SK-N-SH treated with all-trans-retinoic acid at 6 μM for 48 hours (cell line): Measurements from ENCODE around the gene PTPRN2.
"Not testable (repeated sequence)": the region's sequence is repeated elsewhere in the genome, so short reads cannot be mapped to it uniquely, and the experiment has no call there.

ENCODE experiments used
- ATAC-seq: fragments of 200-7000 bp; cut with Tn5 transposase; 3 replicates; pipeline ENCODE4 v1.9.1; 2020; ENCODE audit warnings: mild to moderate bottlenecking, moderate library complexity
- ARNTL ChIP-seq: fragments of 450-650 bp; formaldehyde crosslinking; IDR thresholded peaks from 2 replicates; pipeline ENCODE4 v1.5.0; 2020; ENCODE audit warnings: low read depth, mild to moderate bottlenecking, moderate library complexity, borderline replicate concordance
- BACH2 ChIP-seq: fragments of 250-450 bp; sonication (Bioruptor Pico); IDR thresholded peaks from 2 replicates; pipeline ENCODE4 v1.9.0; 2021; ENCODE audit warnings: mild to moderate bottlenecking, borderline replicate concordance
- CSDC2 ChIP-seq: fragments of 250-450 bp; sonication (Bioruptor Pico); IDR thresholded peaks from 2 replicates; pipeline ENCODE4 v1.5.0; 2020; ENCODE audit warnings: mild to moderate bottlenecking, moderate library complexity
- ESRRG ChIP-seq: fragments of 250-450 bp; sonication (Bioruptor Pico); IDR thresholded peaks from 2 replicates; pipeline ENCODE4 v1.6.1; 2021; ENCODE audit warnings: mild to moderate bottlenecking
- GLIS3 ChIP-seq: fragments of 250-450 bp; sonication (Bioruptor Pico); IDR thresholded peaks from 2 replicates; pipeline ENCODE4 v1.5.0; 2020; ENCODE audit warnings: mild to moderate bottlenecking, moderate library complexity
- ISL1 ChIP-seq: fragments of 250-450 bp; sonication (Bioruptor Pico); IDR thresholded peaks from 2 replicates; pipeline ENCODE4 v2.1.2; 2022; ENCODE audit warnings: mild to moderate bottlenecking, moderate library complexity
- OSR1 ChIP-seq: fragments of 250-450 bp; sonication (Bioruptor Pico); IDR thresholded peaks from 2 replicates; pipeline ENCODE4 v1.8.0; 2022; ENCODE audit warnings: moderate library complexity, mild to moderate bottlenecking, inconsistent platforms
- PPARA ChIP-seq: fragments of 250-450 bp; sonication (Bioruptor Pico); IDR thresholded peaks from 2 replicates; pipeline ENCODE4 v1.5.0; 2020; ENCODE audit warnings: mild to moderate bottlenecking, borderline replicate concordance
- RARB ChIP-seq: fragments of 250-450 bp; sonication (Bioruptor Pico); IDR thresholded peaks from 2 replicates; pipeline ENCODE4 v1.8.0; 2021; ENCODE audit warnings: mild to moderate bottlenecking, moderate library complexity
- SNAI2 ChIP-seq: fragments of 250-450 bp; sonication (Bioruptor Pico); IDR thresholded peaks from 2 replicates; pipeline ENCODE4 v1.5.0; 2020; ENCODE audit warnings: mild to moderate bottlenecking, moderate library complexity
- TCF4 ChIP-seq: fragments of 250-450 bp; sonication (Bioruptor Pico); IDR thresholded peaks from 2 replicates; pipeline ENCODE4 v1.8.0; 2021; ENCODE audit warnings: mild to moderate bottlenecking, moderate library complexity, borderline replicate concordance
- TOX ChIP-seq: fragments of 250-450 bp; sonication (Bioruptor Pico); IDR thresholded peaks from 2 replicates; pipeline ENCODE4 v1.8.0; 2021; ENCODE audit warnings: mild to moderate bottlenecking, moderate library complexity, borderline replicate concordance
- ZC3H10 ChIP-seq: fragments of 250-450 bp; sonication (Bioruptor Pico); IDR thresholded peaks from 2 replicates; pipeline ENCODE4 v1.5.1; 2021; ENCODE audit warnings: mild to moderate bottlenecking, moderate library complexity
- ZFP3 ChIP-seq: fragments of 250-450 bp; sonication (Bioruptor Pico); IDR thresholded peaks from 2 replicates; pipeline ENCODE4 v1.5.0; 2020; ENCODE audit warnings: mild to moderate bottlenecking, moderate library complexity
- ZFP30 ChIP-seq: fragments of 450-650 bp; formaldehyde crosslinking; IDR thresholded peaks from 2 replicates; pipeline ENCODE4 v1.5.0; 2022; ENCODE audit warnings: mild to moderate bottlenecking, moderate library complexity
- ZNF565 ChIP-seq: fragments of 450-650 bp; formaldehyde crosslinking; conservative IDR thresholded peaks from 2 replicates; pipeline ENCODE4 v1.5.0; 2020; ENCODE audit warnings: low read depth, mild to moderate bottlenecking, moderate library complexity
- ZNF70 ChIP-seq: fragments of 450-650 bp; formaldehyde crosslinking; IDR thresholded peaks from 2 replicates; pipeline ENCODE4 v1.5.0; 2020; ENCODE audit warnings: mild to moderate bottlenecking, moderate library complexity
- ZNF8 ChIP-seq: fragments of 450-650 bp; formaldehyde crosslinking; IDR thresholded peaks from 2 replicates; pipeline ENCODE4 v1.5.0; 2020; ENCODE audit warnings: mild to moderate bottlenecking, moderate library complexity
- TF ChIP-seq, protein P1 (sequence below): fragments of 250-450 bp; sonication (Bioruptor Pico); IDR thresholded peaks from 2 replicates; pipeline ENCODE4 v1.5.1; 2021; ENCODE audit warnings: mild to moderate bottlenecking, moderate library complexity
- TF ChIP-seq, protein P2 (sequence below): fragments of 250-450 bp; sonication (Bioruptor Pico); IDR thresholded peaks from 2 replicates; pipeline ENCODE4 v1.8.0; 2021; ENCODE audit warnings: low read depth, mild to moderate bottlenecking, moderate library complexity, borderline replicate concordance
- TF ChIP-seq, protein P3 (sequence below): fragments of 250-450 bp; sonication (Bioruptor Pico); IDR thresholded peaks from 2 replicates; pipeline ENCODE4 v1.5.0; 2020; ENCODE audit warnings: mild to moderate bottlenecking, moderate library complexity
- TF ChIP-seq, protein P4 (sequence below): fragments of 250-450 bp; sonication (Bioruptor Pico); IDR thresholded peaks from 2 replicates; pipeline ENCODE4 v1.5.1; 2020; ENCODE audit warnings: low read depth, mild to moderate bottlenecking, moderate library complexity

The PTPRN2 gene

DNA sequence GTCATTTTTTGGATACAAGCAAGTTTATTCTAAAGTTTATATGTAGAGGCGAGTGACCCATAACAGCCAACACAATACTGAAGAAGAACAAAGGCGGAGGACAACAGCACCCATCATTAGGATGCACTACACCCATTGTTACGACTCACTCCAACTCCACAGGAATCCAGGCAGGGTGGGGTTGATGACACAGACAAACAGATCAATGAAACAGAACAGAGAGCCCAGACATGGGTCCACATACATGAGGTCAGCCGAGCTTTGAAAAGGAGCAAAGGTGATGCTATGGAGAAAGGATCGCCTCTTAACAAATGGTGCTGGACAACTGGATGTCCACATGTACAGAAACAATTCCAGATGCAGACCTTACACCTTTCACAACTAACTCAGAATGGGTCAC lies 426.4 kb downstream of the PTPRN2 start:
- no peak for ATAC-seq
- no peak for TF ChIP-seq GLIS3 (CRISPR knock-in tag)
- no peak for TF ChIP-seq OSR1 (CRISPR knock-in tag)

DNA sequence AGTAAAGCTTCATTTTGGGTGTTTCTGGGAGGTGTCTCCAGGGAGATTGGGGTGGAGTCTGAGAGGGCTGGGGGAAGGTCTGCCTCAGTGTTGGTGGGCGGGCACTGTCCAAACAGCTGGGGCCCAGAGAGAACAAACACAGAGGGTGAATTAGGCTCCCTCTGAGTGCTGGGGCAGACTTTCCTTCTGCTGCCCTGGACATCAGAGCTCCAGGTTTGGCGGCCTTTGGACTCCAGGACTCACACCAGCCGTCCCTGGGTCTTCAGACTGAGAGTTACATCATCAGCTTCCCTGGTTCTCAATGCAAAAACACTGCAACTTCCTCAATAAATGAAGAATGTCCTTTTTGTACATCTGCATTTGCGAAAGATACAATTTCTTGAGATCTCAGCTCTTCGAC lies 427.4 kb downstream of the PTPRN2 start:
- no peak for TF ChIP-seq TCF4 (CRISPR knock-in tag)
- TF ChIP-seq BACH2 (CRISPR knock-in tag), result no peak
- no peak for TF ChIP-seq ZFP30
- no peak for TF ChIP-seq ISL1 (CRISPR knock-in tag)
- TF ChIP-seq ZNF70 (CRISPR knock-in tag), result no peak
- no peak for TF ChIP-seq ESRRG
- no peak for TF ChIP-seq ARNTL
- TF ChIP-seq SNAI2, result no peak
- no peak for TF ChIP-seq ZC3H10 (CRISPR knock-in tag)
- TF ChIP-seq, protein P1, sequence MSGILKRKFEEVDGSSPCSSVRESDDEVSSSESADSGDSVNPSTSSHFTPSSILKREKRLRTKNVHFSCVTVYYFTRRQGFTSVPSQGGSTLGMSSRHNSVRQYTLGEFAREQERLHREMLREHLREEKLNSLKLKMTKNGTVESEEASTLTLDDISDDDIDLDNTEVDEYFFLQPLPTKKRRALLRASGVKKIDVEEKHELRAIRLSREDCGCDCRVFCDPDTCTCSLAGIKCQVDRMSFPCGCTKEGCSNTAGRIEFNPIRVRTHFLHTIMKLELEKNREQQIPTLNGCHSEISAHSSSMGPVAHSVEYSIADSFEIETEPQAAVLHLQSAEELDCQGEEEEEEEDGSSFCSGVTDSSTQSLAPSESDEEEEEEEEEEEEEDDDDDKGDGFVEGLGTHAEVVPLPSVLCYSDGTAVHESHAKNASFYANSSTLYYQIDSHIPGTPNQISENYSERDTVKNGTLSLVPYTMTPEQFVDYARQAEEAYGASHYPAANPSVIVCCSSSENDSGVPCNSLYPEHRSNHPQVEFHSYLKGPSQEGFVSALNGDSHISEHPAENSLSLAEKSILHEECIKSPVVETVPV, result no peak
- TF ChIP-seq ZFP3 (CRISPR knock-in tag), result no peak
- no peak for TF ChIP-seq ZNF565 (CRISPR knock-in tag)
- no peak for TF ChIP-seq TOX (CRISPR knock-in tag)
- no peak for TF ChIP-seq GLIS3 (CRISPR knock-in tag)
- TF ChIP-seq CSDC2 (CRISPR knock-in tag), result no peak
- TF ChIP-seq ZNF8 (CRISPR knock-in tag), result no peak
- no peak for TF ChIP-seq OSR1 (CRISPR knock-in tag)
- TF ChIP-seq, protein P2, sequence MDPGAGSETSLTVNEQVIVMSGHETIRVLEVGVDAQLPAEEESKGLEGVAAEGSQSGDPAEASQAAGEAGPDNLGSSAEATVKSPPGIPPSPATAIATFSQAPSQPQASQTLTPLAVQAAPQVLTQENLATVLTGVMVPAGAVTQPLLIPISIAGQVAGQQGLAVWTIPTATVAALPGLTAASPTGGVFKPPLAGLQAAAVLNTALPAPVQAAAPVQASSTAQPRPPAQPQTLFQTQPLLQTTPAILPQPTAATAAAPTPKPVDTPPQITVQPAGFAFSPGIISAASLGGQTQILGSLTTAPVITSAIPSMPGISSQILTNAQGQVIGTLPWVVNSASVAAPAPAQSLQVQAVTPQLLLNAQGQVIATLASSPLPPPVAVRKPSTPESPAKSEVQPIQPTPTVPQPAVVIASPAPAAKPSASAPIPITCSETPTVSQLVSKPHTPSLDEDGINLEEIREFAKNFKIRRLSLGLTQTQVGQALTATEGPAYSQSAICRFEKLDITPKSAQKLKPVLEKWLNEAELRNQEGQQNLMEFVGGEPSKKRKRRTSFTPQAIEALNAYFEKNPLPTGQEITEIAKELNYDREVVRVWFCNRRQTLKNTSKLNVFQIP (CRISPR knock-in tag), result no peak
- TF ChIP-seq RARB (CRISPR knock-in tag), result no peak
- TF ChIP-seq, protein P3, sequence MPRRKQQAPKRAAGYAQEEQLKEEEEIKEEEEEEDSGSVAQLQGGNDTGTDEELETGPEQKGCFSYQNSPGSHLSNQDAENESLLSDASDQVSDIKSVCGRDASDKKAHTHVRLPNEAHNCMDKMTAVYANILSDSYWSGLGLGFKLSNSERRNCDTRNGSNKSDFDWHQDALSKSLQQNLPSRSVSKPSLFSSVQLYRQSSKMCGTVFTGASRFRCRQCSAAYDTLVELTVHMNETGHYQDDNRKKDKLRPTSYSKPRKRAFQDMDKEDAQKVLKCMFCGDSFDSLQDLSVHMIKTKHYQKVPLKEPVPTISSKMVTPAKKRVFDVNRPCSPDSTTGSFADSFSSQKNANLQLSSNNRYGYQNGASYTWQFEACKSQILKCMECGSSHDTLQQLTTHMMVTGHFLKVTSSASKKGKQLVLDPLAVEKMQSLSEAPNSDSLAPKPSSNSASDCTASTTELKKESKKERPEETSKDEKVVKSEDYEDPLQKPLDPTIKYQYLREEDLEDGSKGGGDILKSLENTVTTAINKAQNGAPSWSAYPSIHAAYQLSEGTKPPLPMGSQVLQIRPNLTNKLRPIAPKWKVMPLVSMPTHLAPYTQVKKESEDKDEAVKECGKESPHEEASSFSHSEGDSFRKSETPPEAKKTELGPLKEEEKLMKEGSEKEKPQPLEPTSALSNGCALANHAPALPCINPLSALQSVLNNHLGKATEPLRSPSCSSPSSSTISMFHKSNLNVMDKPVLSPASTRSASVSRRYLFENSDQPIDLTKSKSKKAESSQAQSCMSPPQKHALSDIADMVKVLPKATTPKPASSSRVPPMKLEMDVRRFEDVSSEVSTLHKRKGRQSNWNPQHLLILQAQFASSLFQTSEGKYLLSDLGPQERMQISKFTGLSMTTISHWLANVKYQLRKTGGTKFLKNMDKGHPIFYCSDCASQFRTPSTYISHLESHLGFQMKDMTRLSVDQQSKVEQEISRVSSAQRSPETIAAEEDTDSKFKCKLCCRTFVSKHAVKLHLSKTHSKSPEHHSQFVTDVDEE (CRISPR knock-in tag), result no peak
- ATAC-seq, result no peak

DNA sequence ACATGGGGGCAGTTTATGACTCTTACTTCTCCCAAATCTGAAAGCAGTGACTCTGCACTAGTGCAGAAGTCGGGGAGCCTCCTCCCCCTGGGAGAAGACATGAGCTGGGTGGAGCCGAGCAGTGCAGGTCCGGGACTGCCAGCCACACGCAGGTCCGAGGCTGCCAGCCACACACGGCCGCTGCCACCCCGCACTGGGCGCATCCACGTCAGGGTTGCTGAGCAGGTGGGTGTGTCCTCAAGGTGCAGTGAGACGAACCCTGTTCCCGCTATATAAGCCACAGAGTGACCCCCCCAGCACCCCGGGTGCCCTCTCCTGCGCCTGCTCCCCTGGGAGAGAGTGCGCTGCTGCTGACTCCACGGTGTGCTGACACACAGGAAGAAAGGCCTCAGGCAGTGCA lies 430.2 kb downstream of the PTPRN2 start:
- TF ChIP-seq ZNF565 (CRISPR knock-in tag), result no peak
- no peak for TF ChIP-seq CSDC2 (CRISPR knock-in tag)
- TF ChIP-seq, protein P1, result no peak
- TF ChIP-seq PPARA (CRISPR knock-in tag), result no peak
- TF ChIP-seq TOX (CRISPR knock-in tag), result no peak
- TF ChIP-seq, protein P4, sequence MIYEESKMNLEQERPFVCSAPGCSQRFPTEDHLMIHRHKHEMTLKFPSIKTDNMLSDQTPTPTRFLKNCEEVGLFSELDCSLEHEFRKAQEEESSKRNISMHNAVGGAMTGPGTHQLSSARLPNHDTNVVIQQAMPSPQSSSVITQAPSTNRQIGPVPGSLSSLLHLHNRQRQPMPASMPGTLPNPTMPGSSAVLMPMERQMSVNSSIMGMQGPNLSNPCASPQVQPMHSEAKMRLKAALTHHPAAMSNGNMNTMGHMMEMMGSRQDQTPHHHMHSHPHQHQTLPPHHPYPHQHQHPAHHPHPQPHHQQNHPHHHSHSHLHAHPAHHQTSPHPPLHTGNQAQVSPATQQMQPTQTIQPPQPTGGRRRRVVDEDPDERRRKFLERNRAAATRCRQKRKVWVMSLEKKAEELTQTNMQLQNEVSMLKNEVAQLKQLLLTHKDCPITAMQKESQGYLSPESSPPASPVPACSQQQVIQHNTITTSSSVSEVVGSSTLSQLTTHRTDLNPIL, result no peak
- TF ChIP-seq ZNF70 (CRISPR knock-in tag), result no peak
- no peak for TF ChIP-seq BACH2 (CRISPR knock-in tag)
- no peak for ATAC-seq

DNA sequence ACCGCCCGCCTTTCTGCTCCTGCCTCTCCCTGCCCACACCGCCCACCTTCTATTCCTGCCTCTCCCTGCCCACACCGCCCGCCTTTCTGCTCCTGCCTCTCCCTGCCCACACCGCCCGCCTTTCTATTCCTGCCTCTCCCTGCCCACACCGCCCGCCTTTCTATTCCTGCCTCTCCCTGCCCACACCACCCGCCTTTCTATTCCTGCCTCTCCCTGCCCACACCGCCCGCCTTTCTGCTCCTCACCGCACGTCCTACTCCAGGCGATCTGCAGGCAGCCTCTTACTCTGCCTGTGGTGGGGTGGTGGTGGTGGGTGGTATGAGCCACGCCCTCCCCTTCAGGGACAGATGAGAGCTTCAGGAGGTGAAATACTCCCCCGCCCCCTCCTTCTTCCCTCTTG lies 436.4 kb downstream of the PTPRN2 start:
- not testable (repeated sequence) for ATAC-seq
